ENCODE data around the gene SPON2.

SPON2 gene

GRCh38 chr4:1170156-1170975 lies 2.0 kb downstream of the SPON2 start:
- no peak for DNase-seq

DNA sequence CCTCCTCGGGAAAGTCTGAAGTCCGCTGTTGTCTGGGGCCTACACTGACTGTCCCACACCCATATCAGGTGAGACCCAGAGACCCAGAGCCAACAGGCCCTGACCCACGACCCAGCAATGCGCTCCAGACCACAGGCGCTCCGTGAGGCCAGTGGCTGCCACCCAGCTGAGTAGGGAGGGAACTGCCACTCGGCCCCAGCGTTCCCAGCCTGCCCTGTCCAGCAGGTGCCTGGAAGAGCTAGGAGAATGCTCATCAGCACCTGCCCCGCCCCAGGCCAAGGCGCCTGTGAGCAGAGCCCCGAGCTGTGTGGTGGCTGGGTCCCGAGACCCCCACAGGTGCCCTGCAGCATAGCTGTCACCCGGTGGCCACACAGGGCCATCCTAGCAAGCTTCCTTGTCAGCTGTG lies 2.7 kb downstream of the SPON2 start:
- no peak for DNase-seq

GRCh38 chr4:1169171-1169671 lies 3.2 kb downstream of the SPON2 start:
- no peak for DNase-seq

DNA sequence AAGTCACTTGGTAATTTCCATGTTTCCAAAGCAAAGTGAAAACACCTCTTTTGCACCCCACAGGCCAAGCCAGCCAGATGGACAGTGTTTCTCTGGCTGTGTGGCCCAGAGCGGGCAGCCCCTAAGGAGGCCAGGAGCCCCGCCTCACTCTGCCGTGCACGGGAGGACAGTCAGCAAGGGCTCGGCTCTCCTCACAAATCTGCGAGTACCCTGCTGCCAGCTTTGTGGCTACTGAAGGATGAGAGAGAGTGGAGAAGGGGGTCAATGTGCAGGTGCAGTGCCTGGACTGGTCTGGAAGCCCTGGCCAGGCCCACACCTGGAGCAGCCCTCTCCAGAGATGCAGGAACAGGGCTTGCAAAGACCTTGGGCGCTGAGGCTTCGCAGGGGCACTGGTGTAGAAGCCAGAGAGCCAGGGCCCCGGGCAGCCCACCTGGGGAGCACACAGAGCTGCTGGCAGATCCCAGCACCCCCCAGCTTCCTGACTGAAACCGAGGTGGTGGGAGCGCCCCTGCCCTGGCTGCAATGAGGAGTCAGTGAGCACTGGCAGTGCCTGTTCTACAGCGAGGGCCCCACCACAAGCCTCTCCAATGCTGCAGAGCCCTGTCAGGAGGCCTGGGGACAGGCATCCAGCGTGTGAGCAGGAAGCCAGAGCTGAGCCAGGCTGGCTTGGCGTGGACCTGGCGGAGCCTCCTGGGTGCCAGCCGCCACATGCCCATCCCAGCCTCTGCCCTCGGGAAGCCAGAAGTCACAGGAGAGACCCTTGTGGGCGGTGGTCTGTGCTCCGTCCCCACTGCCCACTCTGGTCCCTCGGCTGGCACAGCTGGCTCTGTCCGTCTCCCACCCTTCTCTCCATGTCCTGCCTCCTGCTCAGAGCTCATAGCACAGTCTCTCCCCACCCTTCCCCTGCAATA lies 3.9 kb downstream of the SPON2 start:
- DNase-seq = no peak

DNA sequence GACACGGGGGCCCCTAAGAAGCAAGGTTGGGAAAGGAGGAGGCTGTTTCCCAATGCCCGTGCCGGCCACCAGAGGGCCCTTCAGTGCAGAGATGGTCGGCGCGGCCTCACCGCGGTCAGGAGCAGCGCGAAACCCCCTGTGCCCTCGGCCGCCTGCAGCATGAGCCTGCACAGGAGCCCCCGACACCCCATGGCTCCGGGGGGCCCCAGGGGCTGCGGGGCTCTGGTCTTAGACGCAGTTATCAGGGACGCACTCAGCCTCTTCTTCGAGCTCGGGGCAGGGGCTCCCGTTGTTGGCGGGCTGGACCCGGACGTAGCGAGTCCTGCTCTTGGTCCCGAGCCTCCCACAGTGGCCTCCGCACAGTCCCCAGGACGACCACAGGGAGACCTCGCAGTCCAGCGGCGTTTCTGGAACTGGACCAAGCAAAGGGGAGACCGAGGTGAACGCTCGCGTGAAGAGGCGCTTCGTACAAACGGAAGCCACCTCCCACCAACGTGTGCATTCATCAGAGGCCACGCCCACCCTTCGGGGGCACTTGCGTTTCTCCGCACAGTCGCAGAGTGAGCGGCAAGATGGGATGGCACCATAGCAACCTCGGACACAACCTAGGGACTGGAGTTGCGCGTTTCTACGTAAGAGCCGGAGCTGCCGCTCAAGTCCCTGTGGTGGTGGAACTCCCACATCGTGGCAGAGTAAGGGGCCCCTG lies 5.0 kb downstream of the SPON2 start:
- DNase-seq = peak; percentile 81 to 86

DNA sequence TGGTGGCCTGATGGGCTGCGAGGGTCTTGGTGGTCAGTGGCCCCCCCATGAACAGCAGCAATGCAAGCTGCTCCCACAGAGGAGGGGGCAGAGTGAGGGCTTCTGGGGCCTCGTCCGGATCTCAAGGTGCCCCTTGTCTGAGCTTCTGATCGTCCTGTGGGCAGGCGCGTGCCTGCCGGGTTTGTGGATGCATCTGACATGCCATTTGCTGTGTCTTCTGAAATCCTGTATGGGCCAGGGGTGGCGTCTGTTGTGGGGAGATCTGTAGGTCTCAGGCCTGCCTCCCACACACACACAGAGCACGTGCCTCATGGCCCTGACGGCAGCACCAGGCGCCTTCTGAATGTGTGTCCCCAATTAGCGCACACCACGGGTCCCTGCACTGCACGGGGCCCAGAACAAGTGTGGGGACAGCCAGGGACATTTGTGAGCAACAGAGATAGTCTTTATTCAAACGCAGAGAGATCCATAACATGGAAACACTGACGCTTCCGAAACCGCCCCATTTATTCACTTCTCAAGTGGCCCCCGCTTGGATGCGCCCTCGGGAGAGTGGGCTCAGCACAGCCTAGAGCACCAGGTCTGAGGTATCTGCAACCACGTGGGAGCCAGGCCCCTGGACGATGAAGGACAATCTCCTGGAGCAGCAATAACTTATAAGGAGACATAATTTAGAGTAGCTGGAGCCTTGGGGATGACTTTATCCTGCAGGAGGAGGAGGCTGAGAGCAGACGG lies 5.7 kb downstream of the SPON2 start:
- DNase-seq = no peak

GRCh38 chr4:1164956-1165545 lies 7.3 kb downstream of the SPON2 start:
- DNase-seq = no peak

- DNase-seq = no peak
Measured at GRCh38 chr4:1164444-1164843, 7.9 kb downstream of the SPON2 start.

DNA sequence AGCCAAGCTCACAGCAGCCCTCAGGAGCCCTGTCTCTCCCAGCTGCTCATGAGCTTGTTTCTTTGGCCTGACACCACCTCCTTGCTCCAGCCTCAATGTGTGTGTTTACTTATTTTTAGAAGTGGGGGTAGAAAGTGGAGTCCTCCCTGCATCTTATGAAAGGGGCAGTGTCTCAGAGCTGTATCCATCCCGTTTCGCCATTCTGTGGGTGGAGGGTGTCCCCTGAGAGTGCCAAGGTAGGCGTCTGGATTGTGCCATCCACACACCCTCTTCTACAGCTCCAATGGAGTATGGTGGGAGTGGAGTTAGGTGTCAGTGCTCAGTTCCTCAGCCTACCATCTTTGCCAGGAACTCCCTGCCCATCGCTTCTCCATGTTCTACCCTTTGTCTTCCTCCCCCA lies 8.3 kb downstream of the SPON2 start:
- no peak for DNase-seq

DNA sequence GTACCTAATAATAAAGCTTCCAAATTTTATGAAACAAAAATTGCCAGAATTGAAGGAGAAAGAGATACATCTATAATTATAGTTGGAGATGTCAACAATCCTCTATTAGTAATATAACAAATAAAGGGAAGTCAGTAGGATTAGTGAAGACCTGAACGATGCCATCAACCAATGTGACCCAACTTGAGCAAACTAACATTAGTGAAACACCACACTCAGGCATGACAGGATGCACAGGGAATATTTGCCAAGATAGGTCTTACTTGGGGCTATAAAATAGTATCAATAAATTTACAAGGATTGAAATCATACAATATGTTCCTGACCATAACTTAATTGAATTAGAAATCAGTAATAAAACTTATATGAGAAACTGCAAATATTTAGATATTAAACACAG lies 12.0 kb downstream of the SPON2 start:
- DNase-seq = no peak

GRCh38 chr4:1156069-1156468 lies 16.3 kb downstream of the SPON2 start:
- DNase-seq = no peak

GRCh38 chr4:1155314-1155713 lies 17.1 kb downstream of the SPON2 start:
- no peak for DNase-seq

DNA sequence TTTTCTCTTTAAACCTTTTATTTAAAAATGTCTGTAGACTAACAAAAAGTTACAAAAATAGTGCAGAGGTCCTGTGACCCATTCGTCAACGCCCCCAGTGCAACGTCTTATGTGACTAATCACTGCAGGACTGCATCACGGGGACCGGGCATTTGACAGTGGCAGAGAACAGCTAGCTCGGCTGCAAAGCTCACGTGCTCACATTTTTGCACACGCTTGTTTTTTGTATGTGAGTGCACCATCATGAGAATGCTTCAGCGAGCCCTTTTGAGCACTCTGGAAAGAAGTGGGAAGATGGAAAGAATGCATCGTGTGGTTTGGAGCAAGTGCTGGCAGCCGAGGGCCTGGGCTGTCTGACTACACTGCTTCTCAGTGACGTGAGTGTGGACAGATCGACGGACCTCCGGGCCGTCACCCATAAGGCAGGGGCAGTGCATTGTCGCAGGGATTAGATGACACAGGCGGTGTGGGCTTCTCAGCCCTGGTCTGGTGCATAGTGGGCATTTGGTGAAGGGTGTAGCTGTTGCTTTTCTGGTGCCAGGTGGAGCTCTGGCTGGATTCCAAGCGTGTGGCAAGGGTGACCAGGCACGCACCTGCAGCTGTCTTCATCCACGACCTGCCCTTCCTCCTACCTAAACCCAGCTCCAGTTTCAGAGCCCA lies 17.7 kb downstream of the SPON2 start:
- no peak for DNase-seq

GRCh38 chr4:1154126-1154522 lies 18.3 kb downstream of the SPON2 start:
- DNase-seq = no peak

- DNase-seq = no peak
Measured at GRCh38 chr4:1153567-1154090, 18.8 kb downstream of the SPON2 start.

GRCh38 chr4:1152290-1152689 lies 20.1 kb downstream of the SPON2 start:
- DNase-seq = no peak

GRCh38 chr4:1151541-1151940 lies 20.8 kb downstream of the SPON2 start:
- no peak for DNase-seq

DNA sequence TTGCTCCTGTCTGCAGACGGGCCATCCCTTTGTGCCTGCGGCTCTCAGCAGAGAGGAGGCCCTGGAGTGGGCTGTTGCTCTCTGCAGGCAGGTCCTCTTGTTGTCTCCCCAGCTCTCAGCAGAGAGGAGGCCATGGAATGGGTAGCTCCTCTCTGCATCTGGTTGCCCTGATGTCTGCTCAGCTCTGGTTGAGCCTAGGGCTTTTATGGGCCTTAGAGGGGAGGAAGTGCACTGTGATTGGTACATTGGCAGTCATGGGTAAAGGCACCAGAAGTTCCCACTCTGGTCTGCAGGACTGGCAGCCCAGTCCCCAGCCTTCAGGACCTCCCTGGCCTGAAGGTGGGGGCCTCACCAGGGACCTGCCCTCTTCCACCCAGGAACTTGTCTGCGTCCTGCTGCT lies 21.5 kb downstream of the SPON2 start:
- DNase-seq = no peak

GRCh38 chr4:1139860-1140259 lies 32.5 kb downstream of the SPON2 start:
- no peak for DNase-seq

GRCh38 chr4:1137850-1138249 lies 34.5 kb downstream of the SPON2 start:
- DNase-seq = no peak

DNA sequence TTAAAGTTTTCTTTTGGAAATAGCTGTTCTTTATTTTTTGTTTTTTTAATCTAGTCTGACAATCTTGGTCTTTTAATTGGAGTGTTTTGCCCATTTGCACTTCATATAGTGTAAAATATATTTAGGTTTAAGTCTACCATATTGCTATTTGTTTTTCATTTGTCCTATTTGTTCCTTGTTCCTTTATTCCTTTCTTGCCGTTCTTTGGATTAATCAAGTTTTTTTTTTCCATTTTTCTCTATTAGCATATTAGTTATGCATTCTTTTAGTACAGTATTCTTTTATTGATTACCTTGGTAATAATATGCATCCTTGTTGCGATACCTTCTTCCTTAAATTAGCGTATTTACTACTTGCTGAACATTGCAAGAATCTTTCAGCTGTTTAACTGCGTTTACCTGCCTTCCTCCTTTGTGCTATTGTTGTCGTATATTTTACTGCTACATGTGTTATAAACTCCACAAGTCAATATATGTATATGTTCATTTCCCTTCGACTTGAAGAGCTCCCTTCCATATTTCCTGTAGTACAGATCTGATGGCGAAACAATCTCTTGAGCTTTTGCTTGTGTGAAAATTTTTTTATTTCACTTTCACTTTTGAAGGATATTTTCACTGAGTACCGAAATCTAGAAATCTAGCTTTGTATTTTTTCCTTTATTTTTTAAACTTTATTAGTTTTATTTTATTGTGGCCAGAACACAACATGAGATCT lies 35.2 kb downstream of the SPON2 start:
- DNase-seq = no peak
